GM10248 (cell line): Measurements from ENCODE around the gene FAM89B.
A peak's percentile ranks its signal among the peaks of the same experiment; 100 is the strongest.

Source experiments
- CTCF ChIA-PET: fragments of 300-600 bp; sonication (Branson Sonifier 250); formaldehyde crosslinking; extraction: SDS; loops from one replicate; lab custom pipeline; 2021; ENCODE audit warnings: antibody characterized with exemption; lab: Yijun Ruan, JAX
- POLR2A ChIA-PET: fragments of 350-650 bp; sonication (Branson Sonifier 250); formaldehyde crosslinking; extraction: SDS; loops from one replicate; lab custom pipeline; 2020; ENCODE audit warnings: antibody characterized with exemption; lab: Yijun Ruan, JAX
- DNase-seq: peaks from one replicate; pipeline ENCODE4 v3.0.0; 2012; ENCODE audit errors: extremely low spot score
- TF ChIP-seq, protein P1 (sequence below): IDR thresholded peaks from 2 replicates; pipeline ENCODE4 v1.5.1; 2012; ENCODE audit warnings: mild to moderate bottlenecking, low read depth; ENCODE audit errors: extremely low read depth, missing control alignments, control extremely low read depth

The FAM89B gene

DNA sequence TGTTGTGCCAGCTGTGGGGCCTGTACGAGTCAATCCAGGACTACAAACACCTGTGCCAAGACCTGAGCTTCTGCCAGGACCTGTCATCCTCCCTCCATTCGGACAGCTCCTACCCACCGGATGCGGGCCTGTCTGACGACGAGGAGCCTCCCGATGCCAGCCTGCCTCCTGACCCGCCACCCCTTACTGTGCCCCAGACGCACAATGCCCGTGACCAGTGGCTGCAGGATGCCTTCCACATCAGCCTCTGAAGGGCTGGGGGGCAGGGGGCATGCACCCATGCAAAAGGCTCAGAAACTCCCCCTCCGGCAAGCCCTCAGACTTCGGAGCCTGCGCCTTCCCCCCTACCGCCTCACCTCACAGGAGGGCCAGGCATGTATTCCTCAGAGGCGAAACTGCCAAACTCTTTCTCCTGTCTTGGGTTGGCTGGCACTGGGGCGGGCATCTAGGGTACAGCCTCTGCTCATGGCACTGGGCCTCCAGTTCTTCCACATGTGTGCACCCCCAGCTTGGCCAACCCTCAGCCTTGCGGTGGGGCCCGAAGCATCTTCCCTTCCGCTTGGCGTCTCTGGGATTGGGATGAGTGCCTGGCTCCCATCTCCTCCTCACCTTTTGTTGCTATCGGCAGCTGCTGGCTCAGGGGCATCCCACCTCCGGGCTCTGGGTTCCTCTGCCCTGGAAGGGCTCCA lies 1.2 kb downstream of the FAM89B start:
- ChIA-PET POLR2A (interaction anchor here (1.0 to 1.6 kb wide), 3 partner anchors 14 to 151 kb away, joined by 4 to 6 read pairs (median 4); partner anchors contain the start of genes NEAT1 and PCNX3), CTCF (interaction anchor here (0.7 to 4.8 kb wide), 17 partner anchors 8 to 286 kb away, joined by 3 to 67 read pairs (median 4); partner anchors contain the start of genes MUS81, PCNX3 and SIPA1)
- DNase-seq, result no peak
- TF ChIP-seq, protein P1, sequence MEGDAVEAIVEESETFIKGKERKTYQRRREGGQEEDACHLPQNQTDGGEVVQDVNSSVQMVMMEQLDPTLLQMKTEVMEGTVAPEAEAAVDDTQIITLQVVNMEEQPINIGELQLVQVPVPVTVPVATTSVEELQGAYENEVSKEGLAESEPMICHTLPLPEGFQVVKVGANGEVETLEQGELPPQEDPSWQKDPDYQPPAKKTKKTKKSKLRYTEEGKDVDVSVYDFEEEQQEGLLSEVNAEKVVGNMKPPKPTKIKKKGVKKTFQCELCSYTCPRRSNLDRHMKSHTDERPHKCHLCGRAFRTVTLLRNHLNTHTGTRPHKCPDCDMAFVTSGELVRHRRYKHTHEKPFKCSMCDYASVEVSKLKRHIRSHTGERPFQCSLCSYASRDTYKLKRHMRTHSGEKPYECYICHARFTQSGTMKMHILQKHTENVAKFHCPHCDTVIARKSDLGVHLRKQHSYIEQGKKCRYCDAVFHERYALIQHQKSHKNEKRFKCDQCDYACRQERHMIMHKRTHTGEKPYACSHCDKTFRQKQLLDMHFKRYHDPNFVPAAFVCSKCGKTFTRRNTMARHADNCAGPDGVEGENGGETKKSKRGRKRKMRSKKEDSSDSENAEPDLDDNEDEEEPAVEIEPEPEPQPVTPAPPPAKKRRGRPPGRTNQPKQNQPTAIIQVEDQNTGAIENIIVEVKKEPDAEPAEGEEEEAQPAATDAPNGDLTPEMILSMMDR, result no peak

DNA sequence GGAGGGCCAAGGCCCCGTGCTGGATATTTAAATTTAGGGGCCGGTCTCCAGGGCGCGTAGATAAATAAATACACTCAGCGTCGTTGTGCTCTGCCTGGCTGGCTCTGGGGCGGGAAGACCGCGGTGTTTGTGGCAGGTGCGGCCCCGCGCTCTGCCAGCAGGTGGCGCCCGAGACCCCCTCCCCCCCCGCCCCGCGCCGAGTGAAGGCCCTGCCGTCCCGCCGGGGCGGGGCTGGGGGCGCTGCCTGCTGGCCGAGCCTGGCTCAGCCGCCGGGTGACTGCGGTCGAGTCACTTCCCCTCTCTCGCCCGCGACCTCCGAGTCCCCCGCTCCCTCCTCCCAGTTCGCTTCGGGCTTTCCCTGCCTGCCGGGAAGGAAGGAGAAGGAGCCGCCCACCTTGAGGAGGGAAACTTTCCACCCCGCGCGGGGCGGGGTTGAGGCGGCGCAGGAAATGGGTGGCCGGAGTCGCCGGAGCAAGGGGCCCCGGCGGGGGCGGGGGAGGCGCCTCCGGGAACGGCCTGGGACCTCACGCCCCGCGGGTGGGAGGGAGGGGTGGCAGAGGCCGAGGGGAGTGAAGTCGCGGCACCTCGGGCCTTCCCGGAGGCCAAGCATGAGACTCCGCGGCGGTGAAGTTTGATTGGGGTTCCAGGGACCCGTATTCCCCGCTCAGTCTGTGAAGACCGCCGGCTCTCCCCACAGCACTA lies 1.9 kb downstream of the FAM89B start:
- ChIA-PET POLR2A (interaction anchor here (1.6 kb wide), 1 partner anchor 41 kb away, joined by 4 read pairs; the partner anchor contains the start of gene PCNX3), CTCF (interaction anchor here (0.7 to 22.1 kb wide), 12 partner anchors 13 to 158 kb away, joined by 3 to 351 read pairs (median 6); partner anchors contain the start of genes KCNK7, MAP3K11, PCNX3 and SIPA1)
- TF ChIP-seq, protein P1, result peak; percentile 72
- peak; percentile 94 for DNase-seq

DNA sequence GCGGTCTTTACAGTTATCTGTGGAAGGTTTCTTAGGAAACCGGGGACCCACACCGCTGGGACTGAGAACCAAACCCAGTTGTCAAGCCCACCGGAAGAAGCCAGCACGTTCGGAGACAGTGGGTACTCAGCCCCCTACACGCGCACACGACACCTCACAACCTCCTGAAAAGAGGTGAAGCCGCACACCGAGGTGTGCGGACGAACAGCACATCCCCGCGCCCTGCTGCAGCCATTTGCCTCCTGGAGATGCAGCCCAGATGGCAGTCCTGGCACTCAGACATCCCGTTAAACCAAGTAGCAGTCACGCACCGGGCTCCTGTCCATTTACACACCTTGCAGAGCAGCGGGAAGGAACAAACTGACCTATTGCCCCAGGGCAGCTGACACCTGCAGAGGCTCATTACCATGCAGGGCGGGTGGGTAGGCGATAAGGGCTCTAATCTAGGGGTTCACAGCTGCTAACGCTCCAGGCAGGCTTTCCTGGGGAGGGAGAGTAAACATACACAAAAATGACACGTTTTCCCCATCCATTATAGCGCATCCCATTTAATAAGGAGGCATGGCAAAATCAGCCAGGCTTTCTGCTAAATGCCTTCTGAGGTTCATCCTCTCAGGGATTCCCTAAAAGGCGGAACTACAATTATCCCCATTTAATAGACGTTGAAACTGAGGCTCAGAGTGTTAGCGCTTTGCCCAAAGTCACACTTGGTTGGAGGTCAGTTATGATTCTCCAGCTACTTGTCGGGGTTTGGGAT lies 2.7 kb downstream of the FAM89B start:
- CTCF ChIA-PET, result interaction anchor here (1.3 to 22.1 kb wide), 5 partner anchors 9 to 159 kb away, joined by 3 to 351 read pairs (median 12); partner anchors contain the start of genes KCNK7, MAP3K11 and PCNX3
- DNase-seq, result no peak
- POLR2A ChIA-PET, result interaction anchor here (1.1 to 2.4 kb wide), 3 partner anchors 11 to 152 kb away, joined by 5 to 8 read pairs (median 5); partner anchors contain the start of gene NEAT1
- TF ChIP-seq, protein P1, result no peak

DNA sequence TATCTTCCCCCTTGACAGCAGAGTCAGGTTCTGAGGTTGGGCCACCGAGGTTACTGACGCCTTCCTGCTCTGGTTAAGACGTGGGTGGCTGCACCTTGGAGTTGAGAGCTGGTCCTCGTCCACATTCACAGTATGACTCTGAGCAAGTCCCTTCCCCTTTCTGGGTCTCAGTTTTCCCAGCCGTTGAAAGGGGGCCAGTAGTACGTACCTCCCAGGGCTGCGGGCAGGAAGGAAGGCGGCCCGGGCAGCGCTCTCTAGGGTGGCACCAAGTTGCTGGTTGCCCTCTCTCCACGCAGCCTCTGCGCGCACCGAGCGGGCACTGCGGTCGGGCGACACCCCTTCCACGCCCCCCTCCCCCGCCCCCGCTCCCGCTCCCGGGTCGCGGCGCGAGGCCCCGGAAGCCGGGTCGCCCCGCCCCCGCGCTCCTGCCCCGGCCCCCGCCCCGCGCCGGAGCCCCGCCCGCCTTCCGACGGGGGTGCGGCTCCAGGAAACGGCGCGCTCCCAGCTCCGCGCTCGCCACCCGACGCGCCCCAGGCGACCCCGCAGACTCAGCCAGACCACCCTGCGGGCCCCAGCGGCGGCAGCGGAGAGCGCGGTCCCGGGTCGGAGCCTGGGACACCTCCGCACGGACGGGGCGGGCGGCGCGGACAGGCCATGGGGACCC lies 3.4 kb downstream of the FAM89B start, which contains the start of gene EHBP1L1:
TSS of gene EHBP1L1 (plus strand) at position 486 of the 664 bp plus-strand sequence. CDS start 250 bp downstream, outside the sequence.
- TF ChIP-seq, protein P1, result no peak
- peak; percentile 88 for DNase-seq
- POLR2A ChIA-PET, result interaction anchor here (1.1 to 2.4 kb wide), 4 partner anchors 11 to 153 kb away, joined by 5 to 9 read pairs (median 6); partner anchors contain the start of gene NEAT1
- CTCF ChIA-PET, result interaction anchor here (1.3 to 22.1 kb wide), 6 partner anchors 9 to 159 kb away, joined by 3 to 351 read pairs (median 10); partner anchors contain the start of genes KCNK7, MAP3K11 and PCNX3

DNA sequence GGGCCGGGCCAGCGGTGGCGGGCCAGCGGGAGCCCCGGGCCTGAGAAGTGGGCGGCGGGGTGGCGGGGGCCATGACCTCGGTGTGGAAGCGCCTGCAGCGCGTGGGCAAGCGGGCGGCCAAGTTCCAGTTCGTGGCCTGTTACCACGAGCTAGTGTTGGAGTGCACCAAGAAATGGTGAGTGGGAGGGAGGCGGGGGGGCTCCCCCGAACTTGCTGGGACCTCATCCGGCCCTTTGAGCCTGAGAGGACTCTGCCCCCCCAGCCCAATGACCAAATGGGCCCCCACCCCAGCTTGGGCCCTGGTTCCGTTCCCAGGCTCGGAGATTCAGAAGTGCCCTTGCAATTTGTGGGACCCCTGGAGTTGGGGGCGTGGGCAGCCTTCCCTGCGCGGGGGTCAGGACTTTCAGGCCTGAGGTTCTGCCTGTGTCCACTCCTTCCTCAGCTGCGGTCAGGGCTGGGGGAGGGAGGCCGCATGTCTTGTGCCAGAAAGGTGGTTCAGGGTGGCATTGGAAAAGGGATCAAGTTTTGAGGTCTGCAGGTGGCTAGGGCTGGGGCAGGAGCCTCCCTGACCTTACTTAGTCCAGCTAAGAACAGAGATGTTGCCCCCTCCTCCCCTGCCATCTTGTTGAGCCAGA lies 4.0 kb downstream of the FAM89B start:
- TF ChIP-seq, protein P1, result no peak
- CTCF ChIA-PET, result interaction anchor here (1.7 to 22.1 kb wide), 5 partner anchors 10 to 39 kb away, joined by 5 to 351 read pairs (median 12); partner anchors contain the start of genes KCNK7, MAP3K11 and PCNX3
- POLR2A ChIA-PET, result interaction anchor here (0.9 to 2.4 kb wide), 5 partner anchors 10 to 154 kb away, joined by 3 to 9 read pairs (median 5); partner anchors contain the start of gene NEAT1
- peak; percentile 52 for DNase-seq
